Fibroblast of pulmonary artery (primary cell): ENCODE results near the gene OPTN.
"Not testable (repeated sequence)": the region's sequence is repeated elsewhere in the genome, so short reads cannot be mapped to it uniquely, and the experiment has no call there.

Experiments used
- DNase-seq: peaks from one replicate; pipeline ENCODE4 v3.0.0-alpha.2; 2010; ENCODE audit warnings: low read depth
- H3K4me3 ChIP-seq: replicated peaks from 2 replicates; pipeline ENCODE4 v1.5.1; 2011; ENCODE audit warnings: low read depth, mild to moderate bottlenecking, control low read depth, low read length, moderate library complexity
- TF ChIP-seq, protein P1 (sequence below): IDR thresholded peaks from 2 replicates; pipeline ENCODE4 v1.5.1; 2011; ENCODE audit warnings: mild to moderate bottlenecking, control low read depth, low read length, inconsistent platforms; ENCODE audit errors: missing control alignments

OPTN gene

DNA sequence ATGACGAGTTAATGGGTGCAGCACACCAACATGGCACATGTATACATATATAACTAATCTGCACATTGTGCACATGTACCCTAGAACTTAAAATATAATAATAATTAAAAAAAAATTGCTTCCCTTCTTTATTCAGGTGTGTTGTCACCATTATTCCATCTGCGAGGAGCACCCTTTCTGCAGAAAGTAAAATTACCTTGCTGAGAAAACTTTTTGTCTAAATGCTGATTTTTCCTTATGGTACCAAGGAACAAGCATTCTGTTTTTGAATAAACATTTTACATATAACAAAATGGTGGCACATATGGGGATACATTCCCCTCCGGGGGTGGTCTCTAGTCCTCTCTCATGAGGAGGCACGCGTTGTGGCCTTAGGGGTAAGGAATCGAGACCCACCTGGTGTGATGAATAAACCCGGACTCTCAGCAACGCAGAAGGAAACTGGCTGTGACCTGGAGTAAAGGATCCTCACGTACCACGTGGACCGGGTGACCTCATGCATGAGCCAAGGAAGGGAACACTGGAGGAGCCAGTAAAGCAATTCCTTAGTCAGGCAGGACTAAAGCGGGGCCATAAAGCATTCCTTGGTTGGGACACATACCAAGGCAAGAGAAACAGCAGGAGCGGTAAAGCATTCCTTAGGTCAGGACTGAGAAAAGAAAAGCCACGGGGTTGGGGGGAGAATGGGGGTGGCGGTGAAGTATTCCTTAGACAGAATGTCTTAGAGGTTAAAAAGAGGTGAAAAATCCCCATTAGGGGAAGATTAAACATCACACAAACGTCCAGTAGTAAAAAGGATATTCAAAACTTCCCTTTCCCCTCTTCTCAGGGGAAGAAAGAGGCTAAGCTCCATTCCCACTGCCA is 20.8 kb upstream of the OPTN start:
- H3K4me3 ChIP-seq: no peak overlapping the region
- DNase-seq: no peak
- TF ChIP-seq, protein P1, sequence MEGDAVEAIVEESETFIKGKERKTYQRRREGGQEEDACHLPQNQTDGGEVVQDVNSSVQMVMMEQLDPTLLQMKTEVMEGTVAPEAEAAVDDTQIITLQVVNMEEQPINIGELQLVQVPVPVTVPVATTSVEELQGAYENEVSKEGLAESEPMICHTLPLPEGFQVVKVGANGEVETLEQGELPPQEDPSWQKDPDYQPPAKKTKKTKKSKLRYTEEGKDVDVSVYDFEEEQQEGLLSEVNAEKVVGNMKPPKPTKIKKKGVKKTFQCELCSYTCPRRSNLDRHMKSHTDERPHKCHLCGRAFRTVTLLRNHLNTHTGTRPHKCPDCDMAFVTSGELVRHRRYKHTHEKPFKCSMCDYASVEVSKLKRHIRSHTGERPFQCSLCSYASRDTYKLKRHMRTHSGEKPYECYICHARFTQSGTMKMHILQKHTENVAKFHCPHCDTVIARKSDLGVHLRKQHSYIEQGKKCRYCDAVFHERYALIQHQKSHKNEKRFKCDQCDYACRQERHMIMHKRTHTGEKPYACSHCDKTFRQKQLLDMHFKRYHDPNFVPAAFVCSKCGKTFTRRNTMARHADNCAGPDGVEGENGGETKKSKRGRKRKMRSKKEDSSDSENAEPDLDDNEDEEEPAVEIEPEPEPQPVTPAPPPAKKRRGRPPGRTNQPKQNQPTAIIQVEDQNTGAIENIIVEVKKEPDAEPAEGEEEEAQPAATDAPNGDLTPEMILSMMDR: no peak

DNA sequence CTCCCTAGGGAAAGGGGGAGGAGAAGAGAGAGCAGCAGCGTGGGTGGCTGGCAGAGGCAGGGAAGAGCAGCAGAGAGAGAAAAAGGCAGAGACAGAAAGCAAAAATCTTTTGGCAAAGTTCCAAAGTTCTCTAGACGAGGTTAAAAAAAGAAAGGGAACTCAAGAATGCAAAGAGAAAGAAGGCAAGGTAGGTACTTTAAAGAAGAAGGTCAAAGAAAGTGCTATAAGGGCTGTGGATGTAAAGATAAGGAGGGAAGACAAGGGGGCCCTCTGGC is 20.2 kb upstream of the OPTN start:
- TF ChIP-seq, protein P1: no peak
- DNase-seq: no peak

GRCh38 chr10:13080643-13081042 is 19.3 kb upstream of the OPTN start:
- no peak for DNase-seq
- TF ChIP-seq, protein P1: no peak
- H3K4me3 ChIP-seq: no peak overlapping the region

More for the DNA sequence above, 20.2 kb upstream of the OPTN start:
- H3K4me3 ChIP-seq: no peak overlapping the region

- DNase-seq, H3K4me3 ChIP-seq: not testable (repeated sequence)
Observed at GRCh38 chr10:13083700-13084099, 16.3 kb upstream of the OPTN start.

DNA sequence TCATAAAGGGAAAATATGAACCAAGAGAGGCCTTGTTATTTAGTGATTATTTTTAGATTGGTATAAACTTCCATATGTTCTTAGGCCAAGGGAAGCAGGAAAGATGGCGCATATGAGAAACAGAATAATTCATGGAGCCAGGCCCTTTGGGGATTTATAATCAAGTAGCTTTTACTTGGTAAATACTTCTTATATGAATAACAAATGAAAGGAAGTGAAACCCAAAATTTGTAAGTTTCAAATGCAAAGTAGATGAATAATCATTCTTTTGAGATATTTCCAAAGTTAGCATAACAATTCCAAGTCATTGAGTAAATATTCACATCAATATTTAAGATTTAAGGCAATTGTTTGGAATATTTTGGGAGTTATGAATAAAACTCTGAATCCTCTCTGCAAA is 13.9 kb upstream of the OPTN start:
- TF ChIP-seq, protein P1: no peak

GRCh38 chr10:13087601-13087985 is 12.4 kb upstream of the OPTN start:
- no peak for DNase-seq
- no peak overlapping the region for H3K4me3 ChIP-seq
- TF ChIP-seq, protein P1: no peak

More for the DNA sequence above, 13.9 kb upstream of the OPTN start:
- H3K4me3 ChIP-seq: no peak overlapping the region
- no peak for DNase-seq

GRCh38 chr10:13087986-13088618 is 11.9 kb upstream of the OPTN start:
- TF ChIP-seq, protein P1: no peak
- DNase-seq: peak; percentile 69
- H3K4me3 ChIP-seq: no peak overlapping the region
